Nucleus accumbens (tissue), 56 donors: ENCODE results near the gene GALNT17.
"Not testable (repeated sequence)": the region's sequence is repeated elsewhere in the genome, so short reads cannot be mapped to it uniquely, and the experiment has no call there.

ENCODE experiments used
- DNase-seq, 56 donors: peaks; one replicate each; lab custom pipeline; 2025; lab: John Stamatoyannopoulos, UW

Gene GALNT17

DNA sequence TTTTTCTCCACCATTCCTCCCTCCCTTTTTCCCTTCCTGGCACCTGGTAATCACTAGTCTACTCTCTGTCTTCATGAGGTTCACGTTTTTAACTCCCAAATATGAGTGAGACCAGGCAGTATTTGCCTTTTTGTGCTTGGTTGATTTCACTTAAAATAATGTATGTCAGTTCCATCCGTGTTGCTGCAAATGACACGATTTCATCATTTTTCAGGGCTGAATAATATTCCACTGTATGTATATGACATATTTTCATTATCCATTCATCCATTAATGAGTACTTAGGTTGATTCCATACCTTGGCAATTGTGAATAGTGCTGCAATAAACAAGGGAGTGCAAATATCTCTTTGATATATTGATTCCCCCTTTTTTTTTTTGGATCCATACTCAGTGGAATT is 25.8 kb downstream of the GALNT17 start:
- no peak for DNase-seq

DNA sequence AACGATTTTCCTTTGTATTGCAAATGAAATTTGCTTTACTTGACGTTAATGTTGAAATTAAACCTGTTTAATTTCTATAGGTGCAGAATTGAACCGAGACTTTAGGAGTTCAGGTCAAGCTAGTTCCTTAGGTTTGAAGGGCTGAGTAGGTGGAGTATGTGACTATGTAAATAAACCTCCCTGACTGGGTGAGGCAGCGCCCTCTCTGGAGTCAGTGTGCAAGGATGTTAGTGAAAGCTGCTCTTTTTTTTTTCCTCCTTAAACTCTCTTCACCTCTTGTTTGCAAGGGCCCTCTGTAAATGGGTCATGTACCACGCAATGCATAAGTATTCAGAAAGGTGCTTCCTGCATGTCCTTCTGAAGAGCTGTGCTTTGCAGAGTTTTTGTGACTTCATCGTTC is 33.8 kb downstream of the GALNT17 start:
- no peak for DNase-seq

DNA sequence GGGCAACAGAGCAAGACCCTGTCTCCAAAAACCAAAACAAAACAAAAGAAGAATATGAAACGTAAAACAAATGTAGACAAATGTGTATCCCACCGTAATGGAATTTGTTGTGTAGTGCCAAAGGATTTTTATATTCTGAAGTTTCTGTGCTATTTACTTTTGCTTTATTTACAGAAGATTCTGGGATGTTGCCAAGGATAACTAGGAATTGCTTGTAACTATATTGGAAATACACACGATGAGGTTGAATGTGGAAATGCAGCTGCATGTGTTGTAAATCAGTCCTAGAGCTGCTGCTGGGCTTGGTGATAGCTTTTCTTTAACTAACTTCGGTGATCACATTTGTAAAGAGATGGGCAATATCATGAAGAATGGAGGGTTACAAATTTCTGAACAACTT is 39.5 kb downstream of the GALNT17 start:
- DNase-seq = no peak

DNA sequence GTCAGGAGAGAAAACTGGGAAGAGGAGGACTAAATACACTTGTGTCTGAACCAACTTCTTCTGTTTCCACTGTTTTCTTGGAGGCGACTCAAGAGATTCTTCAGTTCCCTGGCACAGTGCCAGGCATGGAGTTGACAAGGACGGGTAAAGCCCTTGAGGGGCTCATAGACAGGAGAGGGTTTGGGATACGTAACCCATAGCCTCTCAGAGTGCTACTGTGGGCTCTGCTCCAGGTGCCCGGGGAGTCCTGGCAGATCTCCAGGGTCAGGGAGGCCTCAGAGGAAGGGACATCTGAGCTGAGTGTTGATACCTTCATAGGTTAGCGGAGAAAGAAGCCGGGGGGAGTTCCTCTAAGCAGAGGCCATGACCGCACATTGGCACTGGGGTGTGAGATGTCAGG is 42.0 kb downstream of the GALNT17 start:
- DNase-seq = peak in 1 of 56 donors; percentile 2

DNA sequence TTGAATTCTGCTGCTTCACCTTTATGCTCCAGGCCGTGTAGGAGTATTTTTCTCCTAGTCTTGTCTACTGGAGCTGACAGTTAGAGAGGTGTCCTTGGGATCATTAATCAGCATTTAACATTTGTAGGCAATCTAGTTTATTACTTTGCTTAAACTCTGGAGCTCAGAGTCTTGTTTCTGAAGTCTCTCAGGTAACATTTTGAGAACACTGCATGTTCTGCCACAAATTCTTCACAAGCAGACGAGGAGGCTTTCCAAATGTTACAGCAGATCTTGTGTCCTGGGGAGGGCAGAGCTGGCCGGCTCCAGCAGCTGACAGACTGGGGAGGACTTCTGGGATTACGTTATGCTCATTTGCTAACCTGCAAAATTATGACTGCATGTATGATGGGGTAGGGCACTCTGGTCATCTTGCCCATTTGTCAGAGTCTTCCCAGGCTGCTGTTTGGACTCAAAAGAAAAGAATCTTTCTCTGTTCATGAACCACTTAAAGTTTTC is 50.5 kb downstream of the GALNT17 start:
- peak in 2 of 56 donors; percentile 4 to 7 for DNase-seq

DNA sequence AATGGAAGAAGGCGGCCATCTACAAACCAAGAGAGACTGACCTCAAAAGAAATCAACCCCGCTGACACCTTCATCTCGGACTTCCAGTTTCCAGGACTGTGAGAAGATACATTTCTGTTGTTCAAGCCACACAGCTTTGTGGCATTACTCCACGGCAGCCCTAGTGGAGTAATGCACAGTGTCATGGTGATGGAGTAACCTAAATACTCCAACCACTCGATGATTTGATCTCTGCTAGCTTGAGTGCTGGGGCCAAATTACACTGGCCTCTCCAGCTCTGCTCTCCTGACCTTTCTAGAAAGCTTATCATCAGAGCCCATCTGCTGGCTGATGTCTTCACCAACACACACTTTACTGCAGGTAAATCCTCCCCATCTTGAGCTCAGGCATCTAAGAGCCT is 52.2 kb downstream of the GALNT17 start:
- DNase-seq = no peak

DNA sequence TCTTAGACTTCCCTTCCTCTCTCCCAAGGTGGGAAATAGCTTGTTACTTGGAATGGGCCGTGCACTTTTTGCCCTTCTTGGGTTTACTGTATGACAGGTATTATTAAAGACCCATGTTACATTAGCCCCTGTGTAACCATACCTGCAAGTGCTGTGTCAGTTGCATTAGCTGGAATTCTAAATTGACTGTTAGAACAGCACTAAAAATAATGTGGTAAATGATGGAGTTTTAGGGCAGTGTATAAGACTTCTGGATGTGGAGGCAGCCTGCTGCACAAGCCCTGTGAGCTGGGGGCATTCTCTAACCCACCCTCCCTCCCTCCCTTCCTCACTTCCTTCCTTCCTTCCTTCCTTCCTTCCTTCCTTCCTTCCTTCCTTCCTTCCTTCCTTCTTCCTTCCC is 52.7 kb downstream of the GALNT17 start:
- no peak for DNase-seq

DNA sequence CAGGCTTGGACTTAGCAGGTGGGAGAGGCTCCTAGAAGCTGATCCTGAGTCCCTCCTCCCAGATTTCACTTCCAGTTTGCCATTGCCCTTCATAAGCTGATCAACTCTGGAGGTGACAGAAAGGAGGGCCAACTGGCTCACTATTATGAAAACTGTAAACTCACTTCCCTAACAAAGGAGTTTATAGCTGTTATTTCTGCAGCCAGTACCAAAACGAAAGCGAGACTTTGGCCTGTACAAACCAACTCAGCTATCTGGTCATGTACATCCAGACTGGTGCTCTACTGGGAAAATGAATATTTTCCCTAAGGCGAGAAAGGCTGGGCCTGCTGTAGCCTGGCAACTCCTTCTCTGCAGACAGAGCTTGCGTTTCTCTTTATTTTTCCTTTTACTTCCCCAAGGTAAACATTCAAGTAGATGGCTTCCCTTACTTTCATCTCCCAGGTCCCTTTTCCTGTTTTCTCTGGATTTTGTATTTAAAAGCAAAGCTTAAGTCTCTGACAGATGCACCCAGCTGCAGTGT is 54.7 kb downstream of the GALNT17 start:
- DNase-seq = no peak

DNA sequence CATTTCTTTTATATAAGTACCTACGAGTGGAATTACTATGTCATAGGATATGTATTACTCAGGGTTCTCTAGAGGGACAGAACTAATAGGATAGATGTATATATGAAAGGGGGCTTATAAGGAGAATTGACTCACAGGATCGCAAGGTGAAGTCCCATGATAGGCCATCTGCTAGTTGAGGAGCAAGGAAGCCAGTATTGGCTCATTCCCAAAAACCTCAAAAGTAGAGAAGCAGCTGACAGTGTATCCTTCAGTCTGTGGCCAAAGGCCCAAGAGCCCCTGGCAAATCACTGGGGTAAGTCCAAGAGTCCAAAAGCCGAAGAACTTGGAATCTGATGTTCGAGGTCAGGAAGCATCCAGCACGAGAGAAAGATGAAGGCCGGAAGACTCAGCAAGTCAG is 59.8 kb downstream of the GALNT17 start:
- no peak for DNase-seq

DNA sequence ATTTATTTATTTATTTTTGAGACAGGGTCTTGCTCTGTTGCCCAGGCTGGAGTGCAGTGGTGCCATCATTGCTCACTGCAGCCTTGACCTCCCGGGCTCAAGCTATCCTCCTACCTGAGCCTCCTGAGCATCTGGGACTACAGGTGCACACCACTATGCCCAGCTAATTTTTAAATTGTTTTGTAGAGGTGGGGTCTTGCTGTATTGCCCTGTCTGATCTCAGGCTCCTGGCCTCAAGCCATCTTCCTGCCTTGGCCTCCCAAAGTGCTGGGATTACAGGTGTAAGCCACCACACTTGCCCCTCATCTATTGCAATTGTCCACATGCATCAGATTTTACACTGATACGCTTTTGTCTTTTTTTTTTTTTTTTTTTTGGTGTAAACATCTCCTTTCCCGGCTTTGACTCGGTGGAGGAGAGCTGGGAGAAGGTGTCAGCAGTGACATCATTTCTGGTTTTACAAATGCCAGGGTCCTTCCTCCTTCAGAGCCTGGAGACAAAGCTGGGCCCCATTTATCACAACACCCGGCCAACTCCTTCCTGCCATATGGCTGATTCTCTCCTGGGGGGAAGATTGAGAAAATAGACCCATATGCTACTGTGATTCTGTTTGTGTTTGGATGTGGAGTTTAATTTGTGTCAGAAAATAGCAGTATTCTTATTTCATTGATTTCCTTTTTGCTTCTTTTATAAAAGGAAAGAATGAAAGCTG is 61.3 kb downstream of the GALNT17 start:
- DNase-seq = no peak

DNA sequence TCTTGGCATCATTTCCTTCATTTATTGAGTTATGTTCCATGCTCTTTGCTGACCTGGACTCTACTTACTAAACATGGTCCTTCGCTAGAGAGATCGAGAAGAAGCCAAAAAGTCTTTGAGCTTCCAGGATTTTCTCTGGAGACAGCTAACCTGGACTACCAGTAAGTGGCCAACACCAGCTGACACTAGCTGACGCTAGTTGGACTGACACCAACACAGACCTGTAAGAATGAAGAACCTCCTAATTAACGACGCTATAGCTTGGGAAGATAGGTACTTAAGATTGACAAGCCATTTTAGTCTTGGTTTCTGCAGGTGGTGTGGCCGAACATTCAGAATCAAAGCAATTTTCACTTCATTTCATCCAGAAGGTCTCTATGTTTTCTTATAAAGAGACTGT is 66.4 kb downstream of the GALNT17 start:
- no peak for DNase-seq

DNA sequence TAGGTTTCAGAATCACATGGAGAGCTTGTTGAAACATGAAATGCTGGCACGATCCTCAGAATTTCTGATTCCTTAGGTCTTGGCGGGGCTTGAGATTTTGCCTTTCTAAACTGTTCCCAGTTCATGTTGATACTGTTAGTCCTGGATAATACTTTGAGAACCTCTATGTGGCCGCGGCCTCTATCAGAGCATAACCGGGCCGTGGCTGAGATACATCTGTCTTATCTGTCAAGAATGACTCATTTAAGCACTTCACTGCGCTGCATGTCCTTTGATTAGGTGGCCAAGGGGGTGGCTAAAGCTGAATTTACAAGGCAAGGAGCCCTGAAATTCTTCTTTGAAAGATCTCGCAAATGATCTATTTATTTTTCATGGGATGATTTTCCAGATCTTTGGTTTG is 66.9 kb downstream of the GALNT17 start:
- no peak for DNase-seq

DNA sequence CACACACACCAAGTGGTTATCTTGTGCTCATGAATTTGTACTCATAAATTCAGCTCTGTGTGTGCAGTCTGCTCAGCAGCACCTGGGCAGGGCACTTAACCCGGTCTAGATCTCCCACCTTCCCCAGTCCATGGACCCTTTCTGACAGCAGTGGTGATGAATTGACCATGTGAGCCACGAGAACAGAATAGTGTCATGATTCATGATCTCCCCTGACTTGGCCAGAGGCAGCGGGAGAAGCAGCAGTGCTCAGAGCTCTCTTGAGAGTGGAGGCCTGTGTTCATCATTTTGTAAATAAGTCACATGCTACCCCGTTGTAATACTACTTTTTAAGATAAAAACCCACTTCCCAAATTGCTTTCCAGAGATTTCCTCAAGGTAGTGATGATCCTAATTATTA is 74.2 kb downstream of the GALNT17 start:
- no peak for DNase-seq

DNA sequence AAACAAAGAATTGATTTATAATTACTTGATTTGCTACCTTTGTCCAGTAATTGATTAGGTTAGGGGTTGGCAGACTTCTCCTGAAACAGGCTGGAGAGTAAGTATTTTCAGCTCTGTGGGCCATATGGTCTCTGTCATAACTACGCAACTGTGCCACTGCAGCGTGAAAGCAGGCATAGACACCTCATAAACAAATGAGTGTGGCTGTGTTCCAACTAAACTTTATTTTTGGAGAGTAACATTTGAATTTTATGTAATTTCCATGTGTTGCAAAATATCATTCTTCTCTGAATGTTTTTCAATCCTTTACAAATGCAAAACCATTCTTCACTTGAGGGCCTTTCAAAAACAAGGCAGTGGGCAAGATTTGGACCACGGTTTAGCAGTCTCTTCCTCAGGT is 76.9 kb downstream of the GALNT17 start:
- DNase-seq = no peak

DNA sequence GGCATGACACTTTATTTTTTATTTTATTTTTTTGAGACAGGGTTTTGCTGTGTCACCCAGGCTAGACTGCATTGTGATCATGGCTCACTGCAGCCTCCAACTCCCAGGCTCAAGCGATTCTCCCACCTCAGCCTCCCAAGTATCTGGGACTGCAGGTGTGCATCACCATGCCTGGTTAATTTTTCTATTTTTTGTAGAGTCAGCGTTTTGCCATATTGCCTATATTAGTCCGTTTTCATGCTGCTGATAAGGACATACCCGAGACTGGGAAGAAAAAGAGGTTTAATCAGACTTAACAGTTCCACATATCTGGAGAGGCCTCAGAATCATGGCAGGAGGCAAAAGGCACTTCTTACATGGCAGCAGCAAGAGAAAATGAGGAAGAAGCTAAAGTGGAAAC is 77.5 kb downstream of the GALNT17 start:
- not testable (repeated sequence) for DNase-seq

DNA sequence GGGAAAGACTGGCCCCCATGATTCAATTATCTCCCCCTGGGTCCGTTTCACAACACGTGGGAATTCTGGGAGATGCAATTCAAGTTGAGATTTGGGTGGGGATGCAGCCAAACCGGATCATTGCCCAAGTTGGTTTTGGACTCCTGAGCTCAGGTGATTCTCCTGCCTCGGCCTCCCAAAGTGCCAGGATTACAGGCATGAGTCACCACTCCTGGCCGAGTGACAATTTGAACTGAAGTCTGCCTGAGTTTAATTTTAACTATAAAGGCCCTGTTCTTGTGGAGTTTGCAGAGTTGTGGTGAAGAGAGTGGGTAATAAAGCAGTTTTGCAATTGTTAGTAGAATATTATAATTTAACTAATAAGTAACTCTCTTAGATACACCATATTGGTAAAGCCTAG is 78.3 kb downstream of the GALNT17 start:
- no peak for DNase-seq

DNA sequence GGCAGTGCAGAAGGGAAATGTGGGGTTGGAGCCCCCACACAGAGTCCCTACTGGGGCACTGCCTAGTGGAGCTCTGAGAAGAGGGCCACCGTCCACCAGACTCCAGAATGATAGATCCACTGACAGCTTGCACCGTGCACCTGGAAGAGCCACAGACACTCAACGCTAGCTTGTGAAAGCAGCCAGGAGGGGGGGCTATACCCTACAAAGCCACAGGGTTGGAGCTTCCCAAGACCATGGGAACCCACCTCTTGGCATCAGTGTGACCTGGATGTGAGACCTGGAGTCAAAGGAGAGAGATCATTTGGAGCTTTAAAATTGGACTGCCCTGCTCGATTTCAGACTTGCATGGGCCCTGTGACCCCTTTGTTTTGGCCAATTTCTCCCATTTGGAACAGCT is 80.5 kb downstream of the GALNT17 start:
- DNase-seq = not testable (repeated sequence)

DNA sequence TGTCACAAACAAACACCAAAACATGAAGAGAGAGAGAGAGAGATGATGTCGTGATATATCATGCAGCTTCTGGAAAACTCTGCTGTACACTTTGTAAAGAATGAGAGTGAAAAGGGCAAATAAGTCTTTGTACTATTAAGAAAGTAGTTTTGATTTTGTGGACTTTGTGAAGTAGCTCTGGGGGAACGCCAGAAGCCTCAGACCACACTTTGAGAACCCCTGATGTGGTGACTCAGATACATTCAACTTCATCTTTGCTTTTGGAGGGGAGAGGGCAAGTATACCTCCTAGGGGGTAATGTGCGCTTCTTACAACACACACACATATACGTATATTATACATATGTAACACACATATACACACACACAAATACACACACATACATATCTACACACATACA is 84.3 kb downstream of the GALNT17 start:
- no peak for DNase-seq

DNA sequence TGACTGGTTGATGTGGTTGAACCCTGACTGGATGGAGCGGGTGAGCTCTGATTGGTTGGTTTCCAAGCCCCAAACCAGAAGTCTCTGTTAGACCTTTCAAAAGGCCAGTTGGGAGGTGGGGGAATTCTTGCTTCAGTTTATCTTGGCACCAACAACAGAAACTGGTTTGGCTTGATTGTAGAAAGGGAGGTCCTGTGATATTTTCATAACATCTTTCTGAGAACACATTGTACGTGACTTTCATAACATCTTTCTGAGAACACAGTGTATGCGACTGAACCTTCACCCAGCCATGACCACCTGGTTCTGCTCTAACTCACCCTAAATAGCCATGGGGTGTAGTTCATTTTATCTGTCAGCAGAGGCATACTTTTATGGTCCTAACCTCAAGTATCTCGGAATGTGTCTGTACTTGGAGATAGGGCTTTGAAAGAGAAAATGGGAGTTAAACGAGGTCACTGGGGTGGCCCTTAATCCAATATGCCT is 88.3 kb downstream of the GALNT17 start:
- DNase-seq = no peak

DNA sequence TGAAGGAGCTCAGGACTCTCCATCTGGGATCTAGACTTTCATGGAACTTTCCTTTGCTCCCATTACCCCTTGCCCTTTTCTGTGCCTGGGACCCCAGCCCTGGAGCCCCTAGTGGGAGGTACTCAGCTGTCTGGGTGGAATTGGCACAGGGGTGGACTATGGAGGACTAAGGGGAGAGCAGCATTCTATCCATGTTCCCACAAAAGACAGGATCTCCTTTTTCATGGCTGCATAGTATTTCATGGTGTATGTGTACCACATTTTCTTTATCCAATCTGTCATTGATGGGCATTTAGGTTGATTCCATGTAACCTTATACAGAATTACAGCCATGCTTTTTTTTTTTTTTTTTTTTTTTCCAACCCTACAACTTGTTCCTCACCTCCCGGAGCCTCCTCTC is 89.1 kb downstream of the GALNT17 start:
- no peak for DNase-seq

DNA sequence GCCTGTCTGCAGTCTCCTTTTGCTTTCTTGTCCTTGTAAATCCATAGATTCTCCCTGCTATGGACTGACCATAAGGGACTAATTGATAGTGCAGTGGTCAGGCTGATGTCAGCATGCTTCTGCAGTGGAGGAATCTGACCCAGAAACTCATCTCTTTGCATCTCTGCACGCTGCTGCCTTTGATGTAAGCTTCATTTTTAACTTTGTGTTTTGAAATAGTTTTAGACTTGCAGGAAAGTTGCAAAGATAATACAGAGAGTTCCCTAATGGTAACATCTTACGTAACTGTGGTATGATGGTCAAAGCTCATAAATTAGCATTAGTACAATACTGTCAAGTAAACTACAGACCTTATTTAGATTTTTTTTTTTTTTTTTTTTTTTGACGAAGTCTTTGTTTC is 89.6 kb downstream of the GALNT17 start:
- DNase-seq = no peak

DNA sequence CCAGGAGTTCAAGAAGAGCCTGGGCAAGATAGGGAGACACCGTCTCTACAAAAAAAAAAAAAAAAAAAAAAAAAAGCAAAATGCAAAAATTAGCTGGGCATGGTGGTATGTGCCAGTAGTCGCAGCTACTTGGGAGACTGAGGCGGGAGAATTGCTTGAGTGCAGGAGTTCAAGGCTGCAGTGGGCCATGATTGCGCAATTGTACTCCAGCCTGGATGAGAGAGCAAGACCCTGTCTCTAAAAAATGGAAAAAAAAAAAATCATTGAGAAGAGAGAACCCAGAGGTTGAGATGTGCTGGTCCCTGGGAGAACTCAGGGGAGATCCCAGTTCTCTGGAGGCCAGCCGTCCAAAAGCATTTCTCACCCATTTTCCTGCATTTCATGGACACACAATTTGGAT is 95.2 kb downstream of the GALNT17 start:
- DNase-seq = no peak

DNA sequence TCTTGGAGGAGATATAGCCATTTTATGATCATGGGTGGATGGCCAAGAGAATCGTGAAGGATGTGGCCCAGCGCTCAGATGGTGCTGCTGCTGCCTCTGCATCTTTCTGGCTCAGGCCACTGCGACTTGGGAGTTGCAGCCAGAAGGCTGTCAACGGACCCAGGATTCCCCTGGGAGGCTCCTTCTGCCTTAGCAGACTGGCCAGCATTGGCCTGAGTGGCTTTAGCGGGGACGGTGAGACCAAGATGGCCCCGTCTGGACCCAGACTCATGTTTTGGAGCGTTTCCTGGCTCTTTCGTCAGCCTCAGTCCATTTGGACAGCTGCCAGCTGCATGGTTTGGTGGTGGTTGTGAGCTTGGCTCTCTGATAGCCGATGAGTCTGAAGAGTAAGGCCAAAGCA is 97.2 kb downstream of the GALNT17 start:
- no peak for DNase-seq
